ENCODE data around the gene RHBDD1.

GRCh38 chr2:226932443-226932842 lies 96.6 kb downstream of the RHBDD1 start:
- no peak for TF ChIP-seq POLR2AphosphoS5 (IDR thresholded peaks at IDR 0.05; ENCODE audit: low read depth, low read length)
- TF ChIP-seq POLR2A (IDR thresholded peaks at IDR 0.05; ENCODE audit: low read depth, low read length), result no peak
